Skin of body (tissue), 2 donors: ENCODE results near the gene KCNN4. TPM values are rescaled to one million over a fixed set of nuclear protein-coding genes. Genes with fewer than 3 reads are reported as not detected.

Experiments used
- DNase-seq: peaks from one replicate; lab custom pipeline; 2025; lab: John Stamatoyannopoulos, UW
- total RNA-seq: library from RNA; depleted of rRNA; stranded (reverse); fragments of >200 nt; gene quantifications from one replicate; pipeline ENCODE4 v1.2.3, GENCODE V29; 2014

KCNN4 gene
- total RNA-seq, 1 donor from 2014 or later, result 3.5 TPM

DNA sequence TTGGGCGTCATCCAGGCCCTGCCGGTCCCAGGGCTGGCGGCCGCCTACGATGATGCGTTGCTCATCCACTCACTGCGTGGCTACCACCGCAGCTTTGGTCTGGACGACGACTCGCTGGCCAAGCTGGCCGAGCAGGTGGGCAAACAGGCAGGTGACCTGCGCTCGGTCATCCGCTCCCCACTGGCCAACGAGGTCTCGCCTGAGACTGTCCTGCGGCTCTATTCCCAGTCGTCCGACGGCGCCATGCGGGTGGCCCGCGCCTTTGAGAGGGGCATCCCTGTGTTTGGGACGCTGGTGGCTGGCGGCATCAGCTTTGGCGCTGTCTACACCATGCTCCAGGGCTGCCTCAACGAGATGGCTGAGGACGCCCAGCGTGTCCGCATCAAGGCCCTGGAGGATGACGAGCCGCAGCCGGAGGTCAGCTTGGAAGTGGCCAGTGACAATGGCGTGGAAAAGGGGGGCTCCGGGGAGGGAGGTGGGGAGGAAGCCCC is 61.4 kb downstream of the KCNN4 start:
- DNase-seq, result no peak

DNA sequence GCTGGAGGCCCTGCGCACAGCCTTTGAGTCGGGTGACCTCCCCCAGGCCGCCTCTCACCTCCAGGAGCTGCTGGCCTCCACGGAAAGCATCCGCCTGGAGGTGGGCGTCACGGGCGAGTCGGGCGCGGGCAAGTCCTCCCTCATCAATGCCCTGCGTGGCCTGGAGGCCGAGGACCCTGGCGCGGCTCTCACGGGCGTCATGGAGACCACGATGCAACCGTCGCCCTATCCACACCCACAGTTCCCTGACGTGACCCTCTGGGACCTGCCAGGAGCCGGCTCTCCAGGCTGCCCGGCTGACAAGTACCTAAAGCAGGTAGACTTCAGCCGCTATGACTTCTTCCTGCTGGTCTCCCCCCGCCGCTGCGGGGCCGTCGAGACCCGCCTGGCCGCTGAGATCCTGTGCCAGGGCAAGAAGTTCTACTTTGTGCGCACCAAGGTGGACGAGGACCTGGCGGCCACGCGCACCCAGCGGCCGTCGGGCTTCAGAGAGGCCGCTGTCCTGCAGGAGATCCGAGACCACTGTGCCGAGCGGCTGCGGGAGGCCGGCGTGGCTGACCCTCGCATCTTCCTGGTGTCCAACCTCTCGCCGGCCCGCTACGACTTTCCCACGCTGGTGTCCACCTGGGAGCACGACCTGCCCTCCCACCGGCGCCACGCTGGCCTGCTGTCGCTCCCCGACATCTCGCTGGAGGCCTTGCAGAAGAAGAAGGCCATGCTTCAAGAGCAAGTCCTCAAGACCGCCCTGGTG is 62.0 kb downstream of the KCNN4 start:
- no peak for DNase-seq

Other genes with a start within 250 kb of the KCNN4 start
- 0.79 TPM for gene ZNF575, start 247.8 kb downstream of the KCNN4 start, total RNA-seq
- 10.6 TPM for gene XRCC1, start 205.4 kb downstream of the KCNN4 start, total RNA-seq
- gene PINLYP, start 205.2 kb downstream of the KCNN4 start, total RNA-seq, result 23.1 TPM
- gene IRGQ, start 184.8 kb downstream of the KCNN4 start, total RNA-seq, result 19.6 TPM
- 4.6 TPM for gene ZNF576, start 184.4 kb downstream of the KCNN4 start, total RNA-seq
- gene SRRM5, start 168.9 kb downstream of the KCNN4 start, total RNA-seq, result not detected
- 28.4 TPM for gene ZNF428, start 161.3 kb downstream of the KCNN4 start, total RNA-seq
- gene CADM4, start 141.1 kb downstream of the KCNN4 start, total RNA-seq, result 10.4 TPM
- gene PLAUR, start 110.8 kb downstream of the KCNN4 start, total RNA-seq, result 29.1 TPM
- not detected for gene IRGC, start 64.9 kb downstream of the KCNN4 start, total RNA-seq
- 14.3 TPM for gene SMG9, start 26.0 kb downstream of the KCNN4 start, total RNA-seq
- gene LYPD5, start 21.5 kb upstream of the KCNN4 start, total RNA-seq, result 16.0 TPM
- gene ZNF283, start 46.3 kb upstream of the KCNN4 start, total RNA-seq, result 18.5 TPM
- gene ZNF404, start 103.0 kb upstream of the KCNN4 start, total RNA-seq, result 3.7 TPM
- 15.1 TPM for gene ZNF45, start 154.3 kb upstream of the KCNN4 start, total RNA-seq
- 6.5 TPM for gene ZNF221, start 170.3 kb upstream of the KCNN4 start, total RNA-seq
- 8.4 TPM for gene ZNF155, start 203.2 kb upstream of the KCNN4 start, total RNA-seq
- 5.0 TPM for gene ZNF230, start 222.0 kb upstream of the KCNN4 start, total RNA-seq
- 5.3 TPM for gene ZNF222, start 244.4 kb upstream of the KCNN4 start, total RNA-seq